ENCODE data around the gene SIRPA. TPM values are rescaled to one million over a fixed set of nuclear protein-coding genes. Genes with fewer than 3 reads are reported as not detected.

SIRPA gene
- total RNA-seq, 2 experiments from 2014 or later: 0.04 TPM; not detected in 1

DNA sequence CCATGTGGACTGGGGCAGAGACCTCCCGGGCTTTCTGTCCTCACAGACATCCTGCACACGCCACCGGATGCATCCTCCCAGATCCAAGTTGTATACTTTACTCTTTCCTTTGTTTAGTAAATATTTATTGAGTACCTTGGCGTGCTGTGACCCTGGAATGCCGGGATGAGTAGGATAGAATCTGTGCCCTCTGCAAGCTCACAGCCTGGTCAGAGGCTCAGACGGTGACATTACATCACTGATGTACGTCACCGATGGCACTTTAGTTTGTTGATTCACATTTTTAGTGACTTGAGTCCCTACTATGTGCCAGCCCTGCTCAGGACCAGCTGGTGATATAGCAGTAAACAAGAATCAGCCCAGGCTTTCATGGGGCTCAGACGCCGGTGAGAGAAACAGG is 32.9 kb downstream of the SIRPA start:
- CTCF ChIA-PET: no interaction called here
- POLR2A ChIA-PET: no interaction called here

DNA sequence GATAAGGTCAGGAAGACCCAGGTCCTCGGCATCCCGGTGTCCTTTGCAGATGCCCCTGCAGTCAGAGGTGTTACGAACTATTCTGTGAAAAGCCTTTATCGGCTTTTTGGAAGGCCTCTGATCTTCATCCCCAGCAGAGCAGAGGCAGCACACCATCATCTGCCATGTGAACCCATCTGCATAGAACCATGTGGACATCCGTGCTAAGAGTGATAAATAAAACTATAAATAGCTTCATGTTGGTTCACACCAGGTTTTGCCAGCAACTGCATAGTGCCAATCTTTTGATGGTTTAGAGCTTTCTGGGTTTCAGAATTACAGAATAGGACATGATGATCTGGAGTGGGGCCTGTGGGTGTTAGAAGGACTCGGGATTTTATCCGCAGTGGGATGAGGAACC is 33.6 kb downstream of the SIRPA start:
- CTCF ChIA-PET: no interaction called here
- POLR2A ChIA-PET: no interaction called here

DNA sequence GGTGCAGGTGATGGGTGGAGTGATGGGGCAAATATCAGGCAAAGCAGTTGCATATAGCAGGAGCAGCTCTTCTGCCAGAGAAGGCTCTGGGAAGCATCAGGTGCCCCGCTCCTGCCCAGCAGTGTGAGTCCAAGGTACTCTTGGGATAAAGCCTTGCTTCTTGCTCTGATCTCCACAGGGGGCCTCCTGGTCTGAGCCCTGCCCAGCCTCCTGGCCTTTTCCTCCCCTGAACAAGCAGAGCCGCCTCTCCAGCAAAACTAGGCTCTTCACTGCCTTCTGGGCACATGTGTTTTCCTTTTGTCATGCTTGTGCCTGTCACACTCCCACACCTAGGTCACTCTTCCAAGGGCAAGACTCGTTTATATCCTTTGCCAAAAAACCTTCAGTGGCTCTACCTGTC is 34.3 kb downstream of the SIRPA start:
- CTCF ChIA-PET: no interaction called here
- POLR2A ChIA-PET: no interaction called here

DNA sequence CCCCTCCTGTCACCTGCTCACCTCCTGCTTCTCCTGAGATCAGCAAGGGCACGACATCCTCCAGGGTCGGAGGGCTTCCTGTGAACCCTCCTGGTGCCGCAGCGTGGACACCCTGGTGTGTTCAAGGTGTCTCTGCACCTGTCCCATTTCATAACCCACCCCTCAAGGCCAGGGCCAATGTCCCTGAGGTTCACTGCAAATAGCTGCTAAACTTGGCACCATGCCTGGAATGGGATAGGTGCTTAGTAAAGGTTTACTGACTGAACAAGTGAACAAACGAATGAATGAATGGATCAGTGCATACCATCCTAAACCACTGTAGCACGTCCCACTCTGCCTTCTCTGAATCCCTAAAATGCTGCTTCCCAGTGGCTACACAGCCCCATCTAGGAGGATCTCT is 35.0 kb downstream of the SIRPA start:
- CTCF ChIA-PET: interaction anchor here (0.5 kb wide), 1 partner anchor 909 kb away, joined by 3 read pairs; no protein-coding TSS in a partner anchor
- POLR2A ChIA-PET: no interaction called here

DNA sequence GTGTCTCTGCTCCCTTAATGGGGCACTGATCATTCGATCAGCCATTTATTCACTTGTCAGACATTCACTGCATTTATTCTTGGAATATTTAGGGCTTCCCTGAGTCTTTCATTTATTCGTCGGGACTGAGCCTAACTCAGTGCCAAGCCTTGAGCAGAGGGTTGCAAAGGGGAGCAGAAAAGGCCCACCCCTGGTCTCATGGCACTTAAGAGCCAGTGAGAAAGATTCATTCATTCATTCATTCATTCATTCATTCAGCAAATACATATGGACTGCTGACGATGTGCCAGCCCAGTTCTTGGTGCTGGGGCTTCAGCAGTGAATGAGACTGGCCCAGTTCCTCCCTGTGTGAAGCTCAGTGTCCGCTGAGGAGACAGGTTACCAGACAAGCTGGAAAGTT is 36.6 kb downstream of the SIRPA start:
- POLR2A ChIA-PET: no interaction called here
- CTCF ChIA-PET: no interaction called here

DNA sequence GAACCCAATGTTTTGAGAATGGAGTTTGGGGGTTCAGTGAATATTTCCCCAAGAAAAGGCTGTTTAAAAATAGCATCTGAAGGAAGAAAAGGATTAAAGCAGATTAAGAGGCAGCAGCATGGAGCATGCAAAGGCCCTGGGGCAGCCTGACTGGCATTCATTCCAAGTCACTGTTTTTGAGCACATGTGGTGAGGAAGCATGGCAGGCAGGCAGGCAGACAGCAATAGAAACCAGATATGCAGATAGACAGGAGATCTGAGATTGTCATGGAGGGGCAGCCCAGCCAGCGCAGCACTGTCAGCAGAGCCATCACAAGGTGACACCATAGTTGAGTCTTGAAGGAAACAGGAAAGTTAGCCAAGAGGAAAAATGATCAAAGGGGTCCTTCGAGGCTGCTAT is 37.8 kb downstream of the SIRPA start:
- POLR2A ChIA-PET: no interaction called here
- CTCF ChIA-PET: no interaction called here

DNA sequence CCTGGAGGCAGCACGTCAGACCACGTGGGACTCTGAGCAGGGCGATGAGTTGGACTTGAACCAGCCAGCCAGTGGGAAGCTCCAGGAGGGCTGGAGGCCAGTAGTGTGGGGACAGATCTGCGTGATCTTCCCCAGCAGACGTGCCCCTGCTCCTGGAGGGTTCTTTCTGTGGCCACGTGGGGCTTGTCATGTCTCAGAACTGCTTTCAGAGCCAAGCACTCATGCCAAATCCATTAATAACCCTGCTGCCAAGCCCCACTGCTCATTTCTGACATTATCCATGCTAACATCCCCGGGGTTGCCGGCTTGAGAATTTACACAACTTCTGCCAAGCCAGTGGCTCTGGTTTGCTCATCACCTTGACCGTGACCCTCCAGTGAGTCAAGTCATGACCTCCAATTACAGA is 38.3 kb downstream of the SIRPA start:
- ChIA-PET POLR2A (no interaction called here), CTCF (no interaction called here)

DNA sequence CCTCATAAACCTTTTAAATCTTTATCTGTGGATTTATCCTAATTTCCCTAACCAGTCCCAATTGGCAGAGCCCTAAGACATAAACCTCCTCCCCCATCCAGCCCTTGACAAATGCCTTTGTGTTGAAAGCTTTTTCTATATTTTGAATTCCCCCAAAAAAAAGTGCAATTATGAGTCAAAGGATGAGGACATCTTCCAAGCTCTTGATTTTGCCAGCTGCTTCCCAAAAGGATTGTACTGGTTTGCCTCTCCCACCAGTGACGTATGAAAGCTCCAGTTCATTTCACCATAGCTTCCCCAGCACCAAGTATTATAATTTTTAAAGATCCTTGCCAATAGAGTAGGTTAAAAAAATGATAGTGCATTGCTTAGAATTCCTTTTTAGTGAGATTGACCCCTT is 38.9 kb downstream of the SIRPA start:
- ChIA-PET CTCF (no interaction called here), POLR2A (interaction anchor here (0.5 kb wide), 1 partner anchor 261 kb away, joined by 4 read pairs; no protein-coding TSS in a partner anchor)

DNA sequence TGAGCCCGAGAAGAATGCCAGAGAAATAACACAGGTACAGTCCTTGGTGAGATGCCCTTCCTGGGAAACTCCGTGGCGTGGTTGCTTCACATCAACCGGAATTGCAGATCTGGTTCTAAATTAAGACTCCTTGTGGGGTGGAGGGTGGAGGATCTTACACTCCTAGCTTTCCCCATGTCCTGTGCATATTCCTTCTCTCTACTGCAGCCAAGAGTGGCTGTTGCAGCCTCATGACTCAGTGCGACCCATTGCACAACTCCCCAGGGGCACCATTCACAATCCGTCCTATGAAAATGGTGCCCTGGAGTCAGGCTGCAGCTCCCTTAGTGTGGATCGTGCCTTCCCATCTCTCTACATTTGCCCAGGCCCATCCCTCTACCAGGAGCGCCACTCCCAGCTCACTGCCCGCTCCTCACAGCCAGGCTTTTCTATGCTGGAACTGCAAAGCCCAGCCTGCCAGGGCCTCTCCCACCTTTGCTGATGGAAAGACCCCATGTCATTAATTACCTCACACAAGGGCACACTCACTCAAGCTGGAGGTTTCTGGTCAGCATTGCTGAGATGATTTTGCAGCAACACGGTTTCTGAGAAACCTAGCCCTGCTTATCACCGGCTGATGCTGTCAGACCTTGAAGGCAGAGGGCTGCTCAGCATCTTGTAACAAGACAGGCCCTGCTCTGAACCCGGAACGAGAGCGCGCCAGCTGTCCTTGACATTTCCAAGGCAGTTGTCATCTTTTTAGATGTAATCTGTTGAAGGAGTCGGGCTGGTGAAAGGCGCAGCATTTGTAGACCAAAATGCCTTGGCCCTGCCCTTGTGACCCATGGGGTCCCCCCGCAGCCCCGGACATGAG is 39.7 kb downstream of the SIRPA start:
- ChIA-PET POLR2A (interaction anchor here (0.5 kb wide), 1 partner anchor 261 kb away, joined by 4 read pairs; no protein-coding TSS in a partner anchor), CTCF (no interaction called here)

DNA sequence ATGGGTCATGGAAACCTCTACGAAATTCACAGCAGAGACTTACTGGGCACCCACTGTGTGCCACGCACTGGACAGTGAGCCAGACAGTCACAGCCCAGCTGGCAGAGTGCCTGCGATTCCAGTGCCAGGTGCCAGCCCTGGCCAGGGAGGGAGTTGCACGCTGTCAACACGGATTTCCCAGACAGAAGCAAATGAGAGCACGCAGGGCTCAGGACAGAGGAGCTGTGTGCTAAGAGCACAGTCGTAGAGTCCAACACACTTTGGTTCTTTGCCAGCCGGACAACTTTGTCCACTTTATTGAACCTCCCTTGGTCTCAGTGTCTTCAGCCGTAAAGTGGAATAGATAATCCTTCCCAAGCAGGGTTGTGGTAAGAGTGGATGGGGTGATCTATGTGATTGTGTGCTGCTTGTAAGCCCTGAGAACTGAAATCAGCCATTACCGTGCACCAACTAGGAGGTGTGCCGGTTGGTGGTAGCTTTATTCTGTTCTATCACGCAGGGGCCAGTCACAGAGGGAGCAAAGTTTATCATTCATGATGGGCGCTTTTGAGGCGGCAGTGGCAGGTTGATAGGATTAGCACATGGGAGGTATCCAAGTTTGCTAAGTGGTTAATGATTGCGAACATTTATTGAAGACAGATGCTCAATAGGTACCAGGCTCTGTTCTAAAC is 40.6 kb downstream of the SIRPA start:
- CTCF ChIA-PET: no interaction called here
- POLR2A ChIA-PET: no interaction called here

DNA sequence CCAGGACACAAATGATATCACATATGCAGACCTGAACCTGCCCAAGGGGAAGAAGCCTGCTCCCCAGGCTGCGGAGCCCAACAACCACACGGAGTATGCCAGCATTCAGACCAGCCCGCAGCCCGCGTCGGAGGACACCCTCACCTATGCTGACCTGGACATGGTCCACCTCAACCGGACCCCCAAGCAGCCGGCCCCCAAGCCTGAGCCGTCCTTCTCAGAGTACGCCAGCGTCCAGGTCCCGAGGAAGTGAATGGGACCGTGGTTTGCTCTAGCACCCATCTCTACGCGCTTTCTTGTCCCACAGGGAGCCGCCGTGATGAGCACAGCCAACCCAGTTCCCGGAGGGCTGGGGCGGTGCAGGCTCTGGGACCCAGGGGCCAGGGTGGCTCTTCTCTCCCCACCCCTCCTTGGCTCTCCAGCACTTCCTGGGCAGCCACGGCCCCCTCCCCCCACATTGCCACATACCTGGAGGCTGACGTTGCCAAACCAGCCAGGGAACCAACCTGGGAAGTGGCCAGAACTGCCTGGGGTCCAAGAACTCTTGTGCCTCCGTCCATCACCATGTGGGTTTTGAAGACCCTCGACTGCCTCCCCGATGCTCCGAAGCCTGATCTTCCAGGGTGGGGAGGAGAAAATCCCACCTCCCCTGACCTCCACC is 42.2 kb downstream of the SIRPA start:
- CTCF ChIA-PET: no interaction called here
- POLR2A ChIA-PET: no interaction called here

DNA sequence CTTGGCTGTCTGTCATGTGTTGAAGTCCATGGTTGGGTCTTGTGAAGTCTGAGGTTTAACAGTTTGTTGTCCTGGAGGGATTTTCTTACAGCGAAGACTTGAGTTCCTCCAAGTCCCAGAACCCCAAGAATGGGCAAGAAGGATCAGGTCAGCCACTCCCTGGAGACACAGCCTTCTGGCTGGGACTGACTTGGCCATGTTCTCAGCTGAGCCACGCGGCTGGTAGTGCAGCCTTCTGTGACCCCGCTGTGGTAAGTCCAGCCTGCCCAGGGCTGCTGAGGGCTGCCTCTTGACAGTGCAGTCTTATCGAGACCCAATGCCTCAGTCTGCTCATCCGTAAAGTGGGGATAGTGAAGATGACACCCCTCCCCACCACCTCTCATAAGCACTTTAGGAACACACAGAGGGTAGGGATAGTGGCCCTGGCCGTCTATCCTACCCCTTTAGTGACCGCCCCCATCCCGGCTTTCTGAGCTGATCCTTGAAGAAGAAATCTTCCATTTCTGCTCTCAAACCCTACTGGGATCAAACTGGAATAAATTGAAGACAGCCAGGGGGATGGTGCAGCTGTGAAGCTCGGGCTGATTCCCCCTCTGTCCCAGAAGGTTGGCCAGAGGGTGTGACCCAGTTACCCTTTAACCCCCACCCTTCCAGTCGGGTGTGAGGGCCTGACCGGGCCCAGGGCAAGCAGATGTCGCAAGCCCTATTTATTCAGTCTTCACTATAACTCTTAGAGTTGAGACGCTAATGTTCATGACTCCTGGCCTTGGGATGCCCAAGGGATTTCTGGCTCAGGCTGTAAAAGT is 43.5 kb downstream of the SIRPA start:
- POLR2A ChIA-PET: no interaction called here
- CTCF ChIA-PET: no interaction called here

DNA sequence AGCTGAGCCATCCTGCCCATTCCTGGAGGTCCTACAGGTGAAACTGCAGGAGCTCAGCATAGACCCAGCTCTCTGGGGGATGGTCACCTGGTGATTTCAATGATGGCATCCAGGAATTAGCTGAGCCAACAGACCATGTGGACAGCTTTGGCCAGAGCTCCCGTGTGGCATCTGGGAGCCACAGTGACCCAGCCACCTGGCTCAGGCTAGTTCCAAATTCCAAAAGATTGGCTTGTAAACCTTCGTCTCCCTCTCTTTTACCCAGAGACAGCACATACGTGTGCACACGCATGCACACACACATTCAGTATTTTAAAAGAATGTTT is 44.0 kb downstream of the SIRPA start:
- POLR2A ChIA-PET: no interaction called here
- CTCF ChIA-PET: no interaction called here

DNA sequence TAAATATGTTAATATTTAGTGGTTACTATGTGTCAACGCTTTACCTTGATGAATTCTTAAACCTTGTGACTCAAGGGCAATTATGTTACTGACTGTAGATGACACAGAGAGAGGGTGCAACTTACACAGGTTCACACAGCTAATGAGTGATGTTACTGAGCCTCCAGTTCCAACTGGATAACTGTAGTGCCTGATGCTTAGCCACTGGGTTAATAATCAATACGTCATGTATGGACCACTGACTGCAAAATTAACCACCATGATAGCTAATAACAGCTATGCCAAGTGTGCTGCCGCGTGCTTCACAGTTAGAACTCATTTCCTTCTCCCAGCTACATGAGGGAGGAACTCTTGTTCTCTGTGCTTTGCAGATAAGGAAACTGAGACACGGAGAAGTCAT is 45.4 kb downstream of the SIRPA start:
- ChIA-PET POLR2A (no interaction called here), CTCF (no interaction called here)

DNA sequence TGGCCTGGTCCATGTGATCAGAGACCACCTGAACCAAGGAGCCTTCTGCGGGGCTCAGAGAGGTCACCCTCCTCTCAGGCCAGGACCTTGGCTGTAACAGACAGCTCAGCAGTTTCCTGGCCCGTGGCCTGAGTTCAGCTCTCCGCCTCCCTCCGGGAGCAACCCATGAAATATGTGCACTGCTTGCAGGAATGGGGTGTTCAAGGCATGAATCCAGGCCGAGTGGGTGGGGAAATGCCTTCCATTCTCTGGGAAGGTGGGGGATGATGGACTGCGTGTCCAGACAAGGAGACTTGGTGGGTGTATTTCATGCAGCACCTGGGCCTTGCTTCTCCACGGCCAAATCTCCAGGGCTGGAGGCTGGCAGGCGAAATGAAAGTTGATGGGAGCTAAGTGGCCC is 46.0 kb downstream of the SIRPA start:
- CTCF ChIA-PET: no interaction called here
- POLR2A ChIA-PET: no interaction called here

DNA sequence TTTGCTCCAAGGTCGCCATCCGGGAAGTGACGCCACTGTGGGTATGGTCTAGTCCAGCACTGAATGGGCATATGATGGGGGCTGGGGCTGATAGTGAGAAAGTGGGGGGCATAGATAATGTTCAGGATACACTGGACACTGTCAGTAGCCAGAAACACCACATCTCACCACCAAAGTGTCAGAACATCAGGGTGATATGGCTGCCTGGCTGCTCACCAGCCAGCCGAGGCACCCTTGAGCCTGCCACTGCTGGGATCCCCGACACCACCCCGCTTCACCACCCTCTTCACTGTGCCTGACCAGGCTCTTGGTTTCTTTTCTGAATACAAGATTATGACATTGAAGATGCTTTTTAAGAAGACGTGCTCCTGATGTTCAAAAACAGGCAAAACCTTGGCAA is 46.9 kb downstream of the SIRPA start:
- POLR2A ChIA-PET: no interaction called here
- CTCF ChIA-PET: no interaction called here

DNA sequence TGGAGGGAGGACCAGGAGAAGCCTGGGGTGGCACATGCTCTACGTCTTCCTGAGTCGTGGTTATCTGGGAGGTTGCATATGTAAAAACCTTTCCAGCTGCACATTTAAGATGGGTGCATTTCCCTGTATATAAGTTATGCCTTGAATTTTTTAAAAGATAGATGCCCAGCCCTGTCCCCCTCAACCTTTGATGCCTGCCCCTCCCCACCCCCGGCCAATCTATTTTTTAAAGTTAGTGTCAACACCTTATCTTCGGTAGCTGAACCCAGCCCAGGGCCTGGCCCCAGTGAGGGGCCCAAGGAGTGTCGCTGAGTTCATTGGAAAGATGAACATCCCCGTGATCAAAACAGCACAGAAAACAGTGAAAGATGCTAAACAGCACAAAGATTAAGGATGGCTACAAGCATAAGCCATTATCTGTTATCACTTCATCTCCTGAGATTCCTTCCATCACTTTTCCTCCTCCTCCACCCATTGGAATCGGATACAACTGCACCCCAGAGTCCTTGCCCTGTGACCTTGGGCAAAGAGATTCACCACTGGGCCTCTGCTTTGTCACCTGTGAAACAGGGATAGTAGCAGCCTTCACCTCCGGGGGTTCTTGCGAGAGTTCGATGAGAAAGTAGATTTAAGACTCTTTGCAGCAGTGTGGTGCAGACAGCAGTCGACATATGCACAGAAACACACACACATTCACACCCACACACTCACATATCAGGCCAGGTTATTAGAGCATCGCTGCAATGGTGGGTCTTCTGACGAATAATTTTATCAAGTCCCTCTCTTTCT is 47.5 kb downstream of the SIRPA start:
- ChIA-PET CTCF (interaction anchor here (0.6 kb wide), 1 partner anchor 250 kb away, joined by 3 read pairs; no protein-coding TSS in a partner anchor), POLR2A (no interaction called here)

DNA sequence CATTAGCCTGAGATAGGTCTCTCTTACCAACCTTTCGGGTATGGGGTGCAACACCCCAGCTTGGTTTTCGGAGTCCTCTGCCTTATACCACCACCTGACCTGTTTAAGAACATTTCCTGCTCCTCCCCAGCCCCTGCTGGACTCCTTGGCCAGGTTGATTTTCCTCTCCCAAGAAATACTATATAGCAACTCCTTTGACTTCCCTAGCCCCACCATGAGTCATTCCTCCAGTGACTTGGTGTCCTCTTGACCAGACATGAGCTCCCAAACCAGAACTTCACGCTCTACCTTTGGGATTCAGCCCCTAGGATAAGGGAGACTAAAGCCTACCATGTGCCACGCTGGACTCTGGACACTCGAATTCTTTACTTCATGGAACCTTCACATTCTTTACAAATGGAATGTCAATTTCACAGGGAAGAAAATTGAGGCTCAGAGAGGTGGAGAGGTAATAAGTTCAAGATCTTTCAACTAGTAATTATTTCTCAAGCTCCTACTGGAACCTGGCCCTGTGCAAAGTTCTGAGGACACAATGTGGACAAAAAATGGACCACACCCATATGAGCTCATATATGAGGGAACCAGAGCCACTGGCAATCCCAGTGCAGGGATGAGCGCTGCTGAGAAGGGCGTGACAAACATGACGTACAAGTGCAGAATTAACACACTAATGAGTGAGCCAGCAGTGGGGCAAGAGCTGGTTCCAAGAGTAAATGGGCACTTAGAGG is 48.2 kb downstream of the SIRPA start:
- POLR2A ChIA-PET: no interaction called here
- CTCF ChIA-PET: no interaction called here

All from activated CD8-positive, alpha-beta memory T cell treated with anti-CD3 and anti-CD28 coated beads for 36 hours (primary cell).